Measurements from ENCODE around the gene BHLHE23. TPM values are rescaled to one million over a fixed set of nuclear protein-coding genes. Genes with fewer than 3 reads are reported as not detected.

BHLHE23 gene
- total RNA-seq, 1 donor from 2014 or later = not detected

GRCh38 chr20:63004607-63005364 lies 2.0 kb downstream of the BHLHE23 start:
- DNase-seq (ENCODE audit: low spot score) = no peak
- H3K36me3 Mint-ChIP-seq (ENCODE audit: low read depth) = no peaks in the 10 kb centered on the region
- H3K27ac Mint-ChIP-seq (ENCODE audit: unreplicated experiment) = no peak overlapping the region
- H3K4me3 Mint-ChIP-seq (ENCODE audit: unreplicated experiment) = no peak overlapping the region
- H3K4me1 Mint-ChIP-seq (ENCODE audit: low read depth) = peaks cover 4% of the 10 kb centered on the region
- H3K27me3 Mint-ChIP-seq (ENCODE audit: low read depth) = peaks cover 57% of the 10 kb centered on the region
- H3K9me3 Mint-ChIP-seq (ENCODE audit: low read depth) = no peaks in the 10 kb centered on the region
- no peak for TF ChIP-seq CTCF (IDR thresholded peaks at IDR 0.05)

DNA sequence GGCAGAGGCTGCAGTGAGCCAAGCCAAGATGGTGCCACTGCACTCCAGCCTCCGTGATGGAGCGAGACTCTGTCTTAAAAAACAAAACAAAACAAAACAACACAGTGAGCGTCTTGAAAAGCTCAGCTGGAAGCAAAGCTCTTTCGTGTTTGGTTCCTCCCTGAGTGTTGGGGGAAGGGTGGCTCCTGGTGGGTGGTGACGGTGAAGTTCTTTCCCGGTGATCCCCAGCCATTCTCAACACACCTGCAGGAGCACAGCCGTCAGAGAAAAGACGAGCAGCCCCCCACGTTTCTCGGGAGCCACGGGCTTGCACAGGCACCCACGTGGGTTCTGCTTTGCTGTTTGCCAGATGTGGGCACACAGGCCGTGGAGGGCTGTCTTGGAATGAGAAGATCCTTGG lies 3.2 kb downstream of the BHLHE23 start:
- no peak for TF ChIP-seq CTCF (IDR thresholded peaks at IDR 0.05)
- no peak for DNase-seq (ENCODE audit: low spot score)
- H3K4me3 Mint-ChIP-seq (ENCODE audit: unreplicated experiment) = no peak overlapping the region
- H3K4me1 Mint-ChIP-seq (ENCODE audit: low read depth) = no peaks in the 10 kb centered on the region
- no peak overlapping the region for H3K27ac Mint-ChIP-seq (ENCODE audit: unreplicated experiment)
- peaks cover 63% of the 10 kb centered on the region for H3K27me3 Mint-ChIP-seq (ENCODE audit: low read depth)
- H3K9me3 Mint-ChIP-seq (ENCODE audit: low read depth) = peaks cover 4% of the 10 kb centered on the region
- no peaks in the 10 kb centered on the region for H3K36me3 Mint-ChIP-seq (ENCODE audit: low read depth)

- no peak overlapping the region for H3K27ac Mint-ChIP-seq (ENCODE audit: unreplicated experiment)
- peaks cover 64% of the 10 kb centered on the region for H3K27me3 Mint-ChIP-seq (ENCODE audit: low read depth)
- no peaks in the 10 kb centered on the region for H3K4me1 Mint-ChIP-seq (ENCODE audit: low read depth)
- H3K4me3 Mint-ChIP-seq (ENCODE audit: unreplicated experiment) = no peak overlapping the region
- no peak for DNase-seq (ENCODE audit: low spot score)
- no peaks in the 10 kb centered on the region for H3K36me3 Mint-ChIP-seq (ENCODE audit: low read depth)
- H3K9me3 Mint-ChIP-seq (ENCODE audit: low read depth) = peaks cover 4% of the 10 kb centered on the region
- no peak for TF ChIP-seq CTCF (IDR thresholded peaks at IDR 0.05)
These were observed 4.3 kb downstream of the BHLHE23 start for GRCh38 chr20:63002511-63002910.

DNA sequence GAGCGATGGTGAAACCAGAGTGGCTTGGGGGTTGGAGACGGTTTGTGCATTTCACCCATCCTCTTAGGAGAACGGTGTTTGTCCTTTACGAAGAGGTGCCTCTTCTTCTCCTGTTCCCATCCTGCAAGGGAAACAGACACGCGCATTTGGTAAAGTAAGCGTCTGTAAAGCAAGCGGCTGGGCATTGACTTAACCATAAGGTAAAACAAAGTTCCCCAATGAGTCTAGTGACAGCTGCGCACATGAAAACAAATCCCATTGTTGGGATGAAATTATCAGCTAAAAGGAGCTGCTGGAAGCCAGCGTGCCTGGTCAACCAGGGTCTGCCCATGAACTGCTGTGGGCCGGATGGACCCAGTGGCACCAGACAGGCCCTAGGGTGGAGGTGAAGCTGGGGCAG lies 5.8 kb downstream of the BHLHE23 start:
- Mint-ChIP-seq H3K36me3 (ENCODE audit: low read depth) (no peaks in the 10 kb centered on the region), H3K9me3 (ENCODE audit: low read depth) (peaks cover 4% of the 10 kb centered on the region), H3K27me3 (ENCODE audit: low read depth) (peaks cover 70% of the 10 kb centered on the region), H3K4me3 (ENCODE audit: unreplicated experiment) (no peak overlapping the region), H3K4me1 (ENCODE audit: low read depth) (no peaks in the 10 kb centered on the region), H3K27ac (ENCODE audit: unreplicated experiment) (no peak overlapping the region)
- no peak for DNase-seq (ENCODE audit: low spot score)
- no peak for TF ChIP-seq CTCF (IDR thresholded peaks at IDR 0.05)

- no peak for DNase-seq (ENCODE audit: low spot score)
- H3K27me3 Mint-ChIP-seq (ENCODE audit: low read depth) = peaks cover 69% of the 10 kb centered on the region
- no peaks in the 10 kb centered on the region for H3K4me1 Mint-ChIP-seq (ENCODE audit: low read depth)
- no peaks in the 10 kb centered on the region for H3K36me3 Mint-ChIP-seq (ENCODE audit: low read depth)
- no peak overlapping the region for H3K27ac Mint-ChIP-seq (ENCODE audit: unreplicated experiment)
- no peak for TF ChIP-seq CTCF (IDR thresholded peaks at IDR 0.05)
- peaks cover 4% of the 10 kb centered on the region for H3K9me3 Mint-ChIP-seq (ENCODE audit: low read depth)
- no peak overlapping the region for H3K4me3 Mint-ChIP-seq (ENCODE audit: unreplicated experiment)
These were observed 6.7 kb downstream of the BHLHE23 start for GRCh38 chr20:63000036-63000435.

Measured in chondrocyte (in vitro differentiated cells).